GM04503 (cell line): Measurements from ENCODE around the gene TGM1.
"Not testable (repeated sequence)": the region's sequence is repeated elsewhere in the genome, so short reads cannot be mapped to it uniquely, and the experiment has no call there.

ENCODE experiments used
- DNase-seq: peaks from one replicate; pipeline ENCODE4 v3.0.0-alpha.2; 2012; ENCODE audit warnings: low read depth

TGM1 gene

GRCh38 chr14:24207104-24207551 lies 55.8 kb downstream of the TGM1 start:
- DNase-seq: no peak

- no peak for DNase-seq
Measured at GRCh38 chr14:24206260-24207103, 56.5 kb downstream of the TGM1 start.

GRCh38 chr14:24204163-24205146 lies 58.5 kb downstream of the TGM1 start:
- DNase-seq: no peak

GRCh38 chr14:24203249-24203886 lies 59.6 kb downstream of the TGM1 start:
- DNase-seq: not testable (repeated sequence)

- not testable (repeated sequence) for DNase-seq
Measured at GRCh38 chr14:24202538-24202937, 60.4 kb downstream of the TGM1 start.
